Thoracic aorta (tissue), 2 donors: Measurements from ENCODE around the gene SRD5A2. TPM values are rescaled to one million over a fixed set of nuclear protein-coding genes. Genes with fewer than 3 reads are reported as not detected.

ENCODE experiments used
- ATAC-seq: fragments of 150-250 bp; one replicate; pipeline ENCODE4 v1.8.0; 2017; ENCODE audit warnings: low read depth; ENCODE audit not compliant: insufficient number of reproducible peaks, low FRiP score
- DNase-seq: peaks from one replicate; pipeline ENCODE4 v3.0.0-alpha.2; 2020; ENCODE audit warnings: low spot score
- H3K27ac ChIP-seq, 2 donors: fragments of 200-600 bp; sonication (generic); 1 replicate in 1 of 2; 2 replicates in 1 of 2; pipeline ENCODE4 v1.5.1; 2016; ENCODE audit warnings: mild to moderate bottlenecking in 2 of 2, moderate library complexity in 2 of 2
- H3K27me3 ChIP-seq: fragments of 200-600 bp; sonication (generic); replicated peaks from 2 replicates; pipeline ENCODE4 v1.6.0; 2016; ENCODE audit warnings: mild to moderate bottlenecking; ENCODE audit not compliant: insufficient read depth
- H3K36me3 ChIP-seq: fragments of 200-600 bp; sonication (generic); one replicate; pipeline ENCODE4 v1.5.1; 2016
- H3K4me1 ChIP-seq, 2 donors: fragments of 200-600 bp; sonication (generic); 1 replicate in 1 of 2; 2 replicates in 1 of 2; pipeline versions ENCODE4 v1.5.1 to v1.6.0; 2016; ENCODE audit warnings: low read depth in 2 of 2, mild to moderate bottlenecking in 1 of 2; ENCODE audit not compliant: control insufficient read depth in 1 of 2
- H3K4me3 ChIP-seq: fragments of 200-600 bp; sonication (generic); 2 replicates; pipeline ENCODE4 v1.5.1; 2016; ENCODE audit warnings: mild to moderate bottlenecking
- H3K9me3 ChIP-seq: fragments of 200-600 bp; sonication (generic); 2 replicates; pipeline ENCODE4 v1.5.1; 2016
- total RNA-seq, 2 donors: library from RNA; depleted of rRNA; stranded (reverse); fragments of >200 nt; gene quantifications; one replicate each; pipeline versions ENCODE4 v1.1.0 to v1.2.3, GENCODE V29; 2016
- TF ChIP-seq, protein P1 (sequence below): fragments of 200-600 bp; sonication (generic); IDR thresholded peaks from one replicate; pipeline ENCODE4 v1.5.1; 2019; ENCODE audit warnings: antibody characterized with exemption

SRD5A2 gene
- total RNA-seq, 2 donors from 2014 or later, result not detected

- no peaks in the 10 kb centered on the region for H3K4me1 ChIP-seq
- H3K27me3 ChIP-seq, result no peaks in the 10 kb centered on the region
- TF ChIP-seq, protein P1, sequence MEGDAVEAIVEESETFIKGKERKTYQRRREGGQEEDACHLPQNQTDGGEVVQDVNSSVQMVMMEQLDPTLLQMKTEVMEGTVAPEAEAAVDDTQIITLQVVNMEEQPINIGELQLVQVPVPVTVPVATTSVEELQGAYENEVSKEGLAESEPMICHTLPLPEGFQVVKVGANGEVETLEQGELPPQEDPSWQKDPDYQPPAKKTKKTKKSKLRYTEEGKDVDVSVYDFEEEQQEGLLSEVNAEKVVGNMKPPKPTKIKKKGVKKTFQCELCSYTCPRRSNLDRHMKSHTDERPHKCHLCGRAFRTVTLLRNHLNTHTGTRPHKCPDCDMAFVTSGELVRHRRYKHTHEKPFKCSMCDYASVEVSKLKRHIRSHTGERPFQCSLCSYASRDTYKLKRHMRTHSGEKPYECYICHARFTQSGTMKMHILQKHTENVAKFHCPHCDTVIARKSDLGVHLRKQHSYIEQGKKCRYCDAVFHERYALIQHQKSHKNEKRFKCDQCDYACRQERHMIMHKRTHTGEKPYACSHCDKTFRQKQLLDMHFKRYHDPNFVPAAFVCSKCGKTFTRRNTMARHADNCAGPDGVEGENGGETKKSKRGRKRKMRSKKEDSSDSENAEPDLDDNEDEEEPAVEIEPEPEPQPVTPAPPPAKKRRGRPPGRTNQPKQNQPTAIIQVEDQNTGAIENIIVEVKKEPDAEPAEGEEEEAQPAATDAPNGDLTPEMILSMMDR, result no peak
- H3K9me3 ChIP-seq, result peaks cover 11% of the 10 kb centered on the region
- no peaks in the 10 kb centered on the region for H3K36me3 ChIP-seq
- H3K4me3 ChIP-seq, result no peak overlapping the region
- no peak overlapping the region for H3K27ac ChIP-seq
- ATAC-seq (no peak), DNase-seq (no peak)
Observed at GRCh38 chr2:31553362-31553761, 27.4 kb downstream of the SRD5A2 start.

GRCh38 chr2:31547485-31547884, 33.3 kb downstream of the SRD5A2 start:
- no peak overlapping the region for H3K4me3 ChIP-seq
- no peaks in the 10 kb centered on the region for H3K4me1 ChIP-seq
- H3K27ac ChIP-seq, result no peak overlapping the region
- ATAC-seq (no peak), DNase-seq (no peak)
- TF ChIP-seq, protein P1, result no peak
- peaks cover 7% of the 10 kb centered on the region for H3K9me3 ChIP-seq
- H3K27me3 ChIP-seq, result no peaks in the 10 kb centered on the region
- H3K36me3 ChIP-seq, result no peaks in the 10 kb centered on the region

DNA sequence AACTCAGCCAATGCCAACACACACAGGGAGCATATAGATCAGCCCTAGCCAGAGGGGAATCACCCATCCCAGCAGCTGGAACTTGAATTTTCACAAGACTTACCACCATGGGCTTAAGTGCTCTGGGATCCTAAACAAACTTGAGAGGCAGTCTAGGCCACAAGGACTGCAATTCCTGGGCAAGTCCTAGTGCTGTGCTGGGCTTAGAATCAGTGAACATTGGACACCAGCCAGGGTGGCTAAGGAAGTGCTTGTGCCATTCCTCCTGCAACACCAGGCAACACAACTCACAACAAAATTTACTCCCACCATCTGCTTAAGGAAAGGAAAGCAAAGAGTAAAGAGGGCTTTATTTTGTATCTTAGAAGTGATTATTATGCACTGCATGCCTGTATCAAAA, 38.9 kb downstream of the SRD5A2 start:
- no peaks in the 10 kb centered on the region for H3K36me3 ChIP-seq
- no peaks in the 10 kb centered on the region for H3K4me1 ChIP-seq
- ATAC-seq (no peak), DNase-seq (no peak)
- H3K27ac ChIP-seq, result no peak overlapping the region
- peaks cover 6% of the 10 kb centered on the region for H3K9me3 ChIP-seq
- H3K4me3 ChIP-seq, result no peak overlapping the region
- no peaks in the 10 kb centered on the region for H3K27me3 ChIP-seq
- TF ChIP-seq, protein P1, result no peak

DNA sequence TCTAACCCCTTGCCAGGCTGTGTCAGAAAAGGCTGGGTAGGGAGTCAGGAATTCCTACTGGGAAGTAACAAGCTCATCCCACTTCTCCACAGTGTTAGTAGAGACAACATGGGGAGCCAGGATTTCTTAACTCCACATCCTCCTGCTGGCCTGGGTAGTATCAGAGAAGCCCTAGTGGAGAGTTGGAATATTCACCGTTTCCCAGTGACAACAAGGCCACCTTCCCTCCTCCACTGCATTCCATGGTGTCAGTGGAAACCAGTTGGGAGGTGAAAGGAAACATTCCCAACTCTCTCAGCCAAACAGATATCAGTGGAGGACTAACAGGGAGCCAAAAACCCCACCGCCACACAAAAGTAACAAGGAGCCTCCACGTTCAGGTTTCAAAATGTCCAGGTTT, 41.2 kb downstream of the SRD5A2 start:
- ATAC-seq (no peak), DNase-seq (no peak)

GRCh38 chr2:31535768-31536167, 45.0 kb downstream of the SRD5A2 start:
- no peak for ATAC-seq
- H3K9me3 ChIP-seq, result no peaks in the 10 kb centered on the region

More for the DNA sequence above, 41.2 kb downstream of the SRD5A2 start:
- Histone ChIP-seq H3K4me3 (no peak overlapping the region), H3K9me3 (peaks cover 6% of the 10 kb centered on the region), H3K27ac (no peak overlapping the region), H3K4me1 (no peaks in the 10 kb centered on the region), H3K27me3 (no peaks in the 10 kb centered on the region), H3K36me3 (no peaks in the 10 kb centered on the region)
- TF ChIP-seq, protein P1, result no peak

More at GRCh38 chr2:31535768-31536167, 45.0 kb downstream of the SRD5A2 start:
- H3K27me3 ChIP-seq, result no peaks in the 10 kb centered on the region
- no peak for DNase-seq
- H3K4me3 ChIP-seq, result no peak overlapping the region
- no peak overlapping the region for H3K27ac ChIP-seq
- H3K36me3 ChIP-seq, result no peaks in the 10 kb centered on the region
- TF ChIP-seq, protein P1, result no peak
- no peaks in the 10 kb centered on the region for H3K4me1 ChIP-seq
